Vagina (tissue), 2 donors: ENCODE results near the gene FOXO1.

Experiments
- POLR2A ChIP-seq, 2 donors: fragments of 450-650 bp; IDR thresholded peaks; one replicate each; pipeline ENCODE4 v1.6.1; 2017; ENCODE audit warnings: antibody characterized with exemption in 2 of 2, mild to moderate bottlenecking in 2 of 2, moderate library complexity in 2 of 2
- POLR2AphosphoS5 ChIP-seq, 2 donors: sonication (generic); formaldehyde crosslinking; IDR thresholded peaks; one replicate each; pipeline ENCODE4 v1.9.0; 2017; ENCODE audit warnings: antibody characterized with exemption in 2 of 2, mild to moderate bottlenecking in 2 of 2, low read depth in 1 of 2; ENCODE audit not compliant: insufficient read depth in 1 of 2
- TF ChIP-seq, protein P1 (sequence below), 3 experiments: fragments of 450-650 bp in 2 of 3; fragments of 200-600 bp in 1 of 3; sonication (generic) in 1 of 3; IDR thresholded peaks; one replicate each; pipeline ENCODE4 v1.5.1; 2017 to 2019; ENCODE audit warnings: antibody characterized with exemption in 3 of 3, mild to moderate bottlenecking in 2 of 3, moderate library complexity in 2 of 3

DNA sequence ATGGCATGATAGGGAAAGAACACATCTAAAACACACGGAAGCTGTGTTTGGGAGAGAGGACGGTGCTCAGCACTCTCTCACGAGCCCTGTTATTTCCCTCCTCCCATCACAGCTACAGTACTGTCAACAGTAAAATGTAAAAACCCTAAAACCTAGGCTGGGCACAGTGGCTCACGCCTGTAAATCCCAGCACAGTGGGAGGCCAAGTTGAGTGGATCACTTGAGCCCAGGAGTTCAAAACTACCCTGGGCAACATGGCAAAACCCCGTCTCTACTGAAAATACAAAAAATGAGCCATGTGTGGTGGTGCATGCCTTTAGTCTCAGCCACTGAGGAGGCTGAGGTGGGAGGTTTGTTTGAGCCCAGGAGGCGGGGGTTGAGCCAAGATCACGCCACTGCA is 54.8 kb downstream of the FOXO1 start:
- TF ChIP-seq, protein P1, sequence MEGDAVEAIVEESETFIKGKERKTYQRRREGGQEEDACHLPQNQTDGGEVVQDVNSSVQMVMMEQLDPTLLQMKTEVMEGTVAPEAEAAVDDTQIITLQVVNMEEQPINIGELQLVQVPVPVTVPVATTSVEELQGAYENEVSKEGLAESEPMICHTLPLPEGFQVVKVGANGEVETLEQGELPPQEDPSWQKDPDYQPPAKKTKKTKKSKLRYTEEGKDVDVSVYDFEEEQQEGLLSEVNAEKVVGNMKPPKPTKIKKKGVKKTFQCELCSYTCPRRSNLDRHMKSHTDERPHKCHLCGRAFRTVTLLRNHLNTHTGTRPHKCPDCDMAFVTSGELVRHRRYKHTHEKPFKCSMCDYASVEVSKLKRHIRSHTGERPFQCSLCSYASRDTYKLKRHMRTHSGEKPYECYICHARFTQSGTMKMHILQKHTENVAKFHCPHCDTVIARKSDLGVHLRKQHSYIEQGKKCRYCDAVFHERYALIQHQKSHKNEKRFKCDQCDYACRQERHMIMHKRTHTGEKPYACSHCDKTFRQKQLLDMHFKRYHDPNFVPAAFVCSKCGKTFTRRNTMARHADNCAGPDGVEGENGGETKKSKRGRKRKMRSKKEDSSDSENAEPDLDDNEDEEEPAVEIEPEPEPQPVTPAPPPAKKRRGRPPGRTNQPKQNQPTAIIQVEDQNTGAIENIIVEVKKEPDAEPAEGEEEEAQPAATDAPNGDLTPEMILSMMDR (IDR thresholded peaks at IDR 0.05) = no peak
- TF ChIP-seq POLR2AphosphoS5 (IDR thresholded peaks at IDR 0.05; ENCODE audit: insufficient read depth in 1 of 2, low read depth in 1 of 2) = no peak
- no peak for TF ChIP-seq POLR2A (IDR thresholded peaks at IDR 0.05)
